OCI-LY7 (cell line): ENCODE measurements around the gene STK4. TPM values are rescaled to one million over a fixed set of nuclear protein-coding genes. Genes with fewer than 3 reads are reported as not detected.

Source experiments
- BruUV-seq: library from RNA; stranded (reverse); fragments of 400-500 nt; replicated peaks from 2 replicates; lab custom pipeline; 2021; lab: Mats Ljungman, UMichigan
- CTCF ChIA-PET: fragments of 300-600 bp; sonication (Branson Sonifier 250); formaldehyde crosslinking; loops from one replicate; lab custom pipeline; 2022; ENCODE audit warnings: antibody characterized with exemption; ENCODE audit not compliant: unreplicated experiment; lab: Charles Lee
- POLR2A ChIA-PET: fragments of 300-600 bp; sonication (Branson Sonifier 250); formaldehyde crosslinking; loops from one replicate; lab custom pipeline; 2022; ENCODE audit warnings: antibody characterized with exemption; lab: Charles Lee
- DNase-seq: peaks from one replicate; pipeline ENCODE4 v3.0.0-alpha.2; 2015; ENCODE audit warnings: low spot score
- H2AFZ ChIP-seq: fragments of 200-600 bp; sonication (generic), shearing (Covaris generic); 2 replicates; pipeline ENCODE4 v1.6.1; 2014; ENCODE audit warnings: mild to moderate bottlenecking, antibody characterized with exemption, low read length, moderate library complexity
- H3K27ac ChIP-seq: fragments of 200-600 bp; sonication (generic); 2 replicates; pipeline ENCODE4 v1.5.1; 2014; ENCODE audit warnings: mixed run types, low read depth, mild to moderate bottlenecking, moderate library complexity, low read length, inconsistent platforms; ENCODE audit not compliant: poor library complexity, severe bottlenecking
- H3K36me3 ChIP-seq: fragments of 200-600 bp; sonication (generic); 2 replicates; pipeline ENCODE4 v1.6.1; 2014; ENCODE audit warnings: mild to moderate bottlenecking, antibody characterized with exemption, low read length, moderate library complexity, mixed read lengths; ENCODE audit not compliant: insufficient read depth
- H3K4me1 ChIP-seq: fragments of 200-600 bp; sonication (generic); 2 replicates; pipeline ENCODE4 v1.5.1; 2014; ENCODE audit warnings: mild to moderate bottlenecking, low read length; ENCODE audit not compliant: insufficient read depth, poor library complexity, severe bottlenecking
- H3K4me2 ChIP-seq: fragments of 200-600 bp; sonication (generic); 2 replicates; pipeline ENCODE4 v1.6.1; 2014; ENCODE audit warnings: mild to moderate bottlenecking, low read length
- H3K4me3 ChIP-seq: fragments of 200-600 bp; sonication (generic); 2 replicates; pipeline ENCODE4 v1.5.1; 2014; ENCODE audit warnings: mild to moderate bottlenecking, low read depth, low read length; ENCODE audit not compliant: poor library complexity, severe bottlenecking
- H3K79me2 ChIP-seq: fragments of 200-600 bp; sonication (generic); 2 replicates; pipeline ENCODE4 v1.6.1; 2016; ENCODE audit warnings: low read depth, mild to moderate bottlenecking, low read length, moderate library complexity, mixed read lengths; ENCODE audit not compliant: insufficient read depth
- H3K9me2 ChIP-seq: fragments of 200-600 bp; sonication (generic); 2 replicates; pipeline ENCODE4 v1.6.1; 2016; ENCODE audit warnings: mild to moderate bottlenecking, low read length, mixed read lengths; ENCODE audit not compliant: insufficient read depth
- H3K9me3 ChIP-seq: fragments of 200-600 bp; sonication (generic); 2 replicates; pipeline ENCODE4 v1.6.1; 2014; ENCODE audit warnings: mild to moderate bottlenecking, mixed run types, low read length, mixed read lengths
- H4K20me1 ChIP-seq: fragments of 200-600 bp; sonication (generic); 2 replicates; pipeline ENCODE4 v1.6.1; 2014; ENCODE audit warnings: mild to moderate bottlenecking, antibody characterized with exemption, low read length, moderate library complexity, mixed read lengths; ENCODE audit not compliant: insufficient read depth
- CTCF ChIP-seq: fragments of 200-600 bp; sonication (generic); conservative IDR thresholded peaks from 2 replicates; pipeline ENCODE4 v1.5.1; 2014; ENCODE audit warnings: mild to moderate bottlenecking, antibody characterized with exemption, low read length, moderate library complexity, mixed read lengths
- EZH2phosphoT487 ChIP-seq: fragments of 200-600 bp; sonication (generic); IDR thresholded peaks from 2 replicates; pipeline ENCODE4 v1.6.1; 2018; ENCODE audit warnings: low read depth, borderline replicate concordance, mild to moderate bottlenecking, mixed run types, antibody characterized with exemption, low read length, moderate library complexity, mixed read lengths
- intact Hi-C: fragments of 100-400 bp; cut with micrococcal nuclease; formaldehyde crosslinking; loops from one replicate; pipeline ENCODE4 v1.10.0; 2022; ENCODE audit not compliant: unreplicated experiment
- total RNA-seq, 2 experiments: library from RNA; depleted of rRNA in 1 of 2; stranded (reverse); fragments of >200 nt in 1 of 2; shearing (Covaris generic) in 1 of 2; gene quantifications; 2 replicates each; pipeline ENCODE4 v1.2.3, GENCODE V29; 2014 to 2022

STK4 gene
- total RNA-seq, 2 experiments from 2014 or later = 67.9 to 140 TPM

- no peak overlapping the region for H3K27ac ChIP-seq
- peak overlapping the region; percentile 27 for H3K4me2 ChIP-seq
- intact Hi-C loops = no loop called here
- no peak for TF ChIP-seq EZH2phosphoT487
- TF ChIP-seq CTCF = no peak
- H3K79me2 ChIP-seq = peaks cover 72% of the 10 kb centered on the region; the same call in 1 of the 2 replicates
- H2AFZ ChIP-seq = no peak overlapping the region
- no TSS peak for BruUV-seq
- DNase-seq = no peak
- H4K20me1 ChIP-seq = no peaks in the 10 kb centered on the region; the same call in 1 of the 2 replicates
- H3K36me3 ChIP-seq = peaks cover 95% of the 10 kb centered on the region
- H3K4me3 ChIP-seq = no peak overlapping the region
- ChIA-PET POLR2A (no interaction called here), CTCF (no interaction called here)
- peaks cover 40% of the 10 kb centered on the region for H3K4me1 ChIP-seq
- H3K9me2 ChIP-seq = no peaks in the 10 kb centered on the region
- peaks cover 7% of the 10 kb centered on the region; the same call in 1 of the 2 replicates for H3K9me3 ChIP-seq
Observed at GRCh38 chr20:45032781-45033180, 66.5 kb downstream of the STK4 start.

GRCh38 chr20:45034436-45034835 lies 68.1 kb downstream of the STK4 start:
- Histone ChIP-seq H3K9me2 (no peaks in the 10 kb centered on the region), H3K4me3 (no peak overlapping the region), H2AFZ (no peak overlapping the region), H3K27ac (no peak overlapping the region), H3K9me3 (peaks cover 7% of the 10 kb centered on the region; the same call in 1 of the 2 replicates), H3K79me2 (peaks cover 82% of the 10 kb centered on the region; the same call in 1 of the 2 replicates), H3K4me2 (peak overlapping the region; percentile 55), H3K4me1 (peaks cover 48% of the 10 kb centered on the region), H3K36me3 (peaks cover 92% of the 10 kb centered on the region), H4K20me1 (peaks cover under 1% of the 10 kb centered on the region; the same call in 1 of the 2 replicates)
- POLR2A ChIA-PET = interaction anchor here (1.0 to 1.4 kb wide), 3 partner anchors 15 to 21 kb away, joined by 3 to 5 read pairs (median 3); no protein-coding TSS in a partner anchor
- BruUV-seq = no TSS peak
- DNase-seq = peak; percentile 29
- TF ChIP-seq CTCF (no peak), EZH2phosphoT487 (no peak)
- CTCF ChIA-PET = no interaction called here
- intact Hi-C loops = no loop called here

GRCh38 chr20:45036044-45036755 lies 69.9 kb downstream of the STK4 start:
- TF ChIP-seq EZH2phosphoT487 (no peak), CTCF (no peak)
- H3K4me2 ChIP-seq = no peak overlapping the region
- no TSS peak for BruUV-seq
- no peaks in the 10 kb centered on the region for H3K9me2 ChIP-seq
- no peak overlapping the region for H3K27ac ChIP-seq
- H4K20me1 ChIP-seq = peaks cover 5% of the 10 kb centered on the region; the same call in 1 of the 2 replicates
- peaks cover 7% of the 10 kb centered on the region; the same call in 1 of the 2 replicates for H3K9me3 ChIP-seq
- peaks cover 53% of the 10 kb centered on the region for H3K4me1 ChIP-seq
- POLR2A ChIA-PET = interaction anchor here (0.7 kb wide), 1 partner anchor 29 kb away, joined by 3 read pairs; no protein-coding TSS in a partner anchor
- CTCF ChIA-PET = no interaction called here
- DNase-seq = no peak
- H3K36me3 ChIP-seq = peaks cover 92% of the 10 kb centered on the region
- no peak overlapping the region for H3K4me3 ChIP-seq
- no peak overlapping the region for H2AFZ ChIP-seq
- intact Hi-C loops = no loop called here
- peaks cover 87% of the 10 kb centered on the region; the same call in 1 of the 2 replicates for H3K79me2 ChIP-seq
